ENCODE results near the gene ANKH.
A peak's percentile ranks its signal among the peaks of the same experiment; 100 is the strongest.
"Not testable (repeated sequence)": the region's sequence is repeated elsewhere in the genome, so short reads cannot be mapped to it uniquely, and the experiment has no call there.

The ANKH gene

GRCh38 chr5:14871214-14872069, at the start of gene ANKH:
ANKH (minus strand) TSS chr5:14871778; CDS start chr5:14871447, 331 bp downstream.
- peak; percentile 39 for DNase-seq (ENCODE audit: extremely low read depth, low read depth)
- TF ChIP-seq CTCF (IDR thresholded peaks at IDR 0.05; ENCODE audit: low read depth, low read length), result peak; percentile 13

- DNase-seq (ENCODE audit: extremely low read depth, low read depth), result no peak
- no peak for TF ChIP-seq CTCF (IDR thresholded peaks at IDR 0.05; ENCODE audit: low read depth, low read length)
Observed at GRCh38 chr5:14920121-14920520, 48.5 kb upstream of the ANKH start.

GRCh38 chr5:14919106-14919505, 47.5 kb upstream of the ANKH start:
- not testable (repeated sequence) for DNase-seq (ENCODE audit: extremely low read depth, low read depth)

- TF ChIP-seq CTCF (IDR thresholded peaks at IDR 0.05; ENCODE audit: low read depth, low read length), result no peak
- DNase-seq (ENCODE audit: extremely low read depth, low read depth), result peak; percentile 15
Observed at GRCh38 chr5:14917719-14918118, 46.1 kb upstream of the ANKH start.

GRCh38 chr5:14915291-14915952, 43.8 kb upstream of the ANKH start:
- DNase-seq (ENCODE audit: extremely low read depth, low read depth), result no peak
- TF ChIP-seq CTCF (IDR thresholded peaks at IDR 0.05; ENCODE audit: low read depth, low read length), result no peak

- TF ChIP-seq CTCF (IDR thresholded peaks at IDR 0.05; ENCODE audit: low read depth, low read length), result no peak
- no peak for DNase-seq (ENCODE audit: extremely low read depth, low read depth)
Observed at GRCh38 chr5:14914623-14915260, 43.2 kb upstream of the ANKH start.

- no peak for DNase-seq (ENCODE audit: extremely low read depth, low read depth)
- no peak for TF ChIP-seq CTCF (IDR thresholded peaks at IDR 0.05; ENCODE audit: low read depth, low read length)
Observed at GRCh38 chr5:14914193-14914592, 42.6 kb upstream of the ANKH start.

All from AG09319 (cell line).